AG10803 (cell line): ENCODE results near the gene F9.

Experiments used
- DNase-seq: peaks from one replicate; pipeline ENCODE4 v3.0.0; 2010; ENCODE audit warnings: low read depth
- H3K4me3 ChIP-seq: 2 replicates; pipeline ENCODE4 v1.5.1; 2011; ENCODE audit warnings: mild to moderate bottlenecking, low read length, control low read depth
- CTCF ChIP-seq: conservative IDR thresholded peaks from 2 replicates; pipeline ENCODE4 v1.5.1; 2011; ENCODE audit warnings: mild to moderate bottlenecking, low read length, control low read depth, inconsistent platforms

F9 gene

GRCh38 chrX:139596068-139596467, 65.5 kb downstream of the F9 start:
- H3K4me3 ChIP-seq: no peak overlapping the region
- no peak for TF ChIP-seq CTCF
- DNase-seq: no peak

- no peak for TF ChIP-seq CTCF
- no peak overlapping the region for H3K4me3 ChIP-seq
Observed at GRCh38 chrX:139600105-139600504, 69.6 kb downstream of the F9 start.

More at GRCh38 chrX:139600105-139600504, 69.6 kb downstream of the F9 start:
- DNase-seq: no peak
